ENCODE measurements around the gene CALML3. TPM values are rescaled to one million over a fixed set of nuclear protein-coding genes. Genes with fewer than 3 reads are reported as not detected.

CALML3 gene
- total and polyA plus RNA-seq, 2 of the 13 experiments (the other 11 are each of a cell fraction or from before 2014, with no cell fraction given): not detected

DNA sequence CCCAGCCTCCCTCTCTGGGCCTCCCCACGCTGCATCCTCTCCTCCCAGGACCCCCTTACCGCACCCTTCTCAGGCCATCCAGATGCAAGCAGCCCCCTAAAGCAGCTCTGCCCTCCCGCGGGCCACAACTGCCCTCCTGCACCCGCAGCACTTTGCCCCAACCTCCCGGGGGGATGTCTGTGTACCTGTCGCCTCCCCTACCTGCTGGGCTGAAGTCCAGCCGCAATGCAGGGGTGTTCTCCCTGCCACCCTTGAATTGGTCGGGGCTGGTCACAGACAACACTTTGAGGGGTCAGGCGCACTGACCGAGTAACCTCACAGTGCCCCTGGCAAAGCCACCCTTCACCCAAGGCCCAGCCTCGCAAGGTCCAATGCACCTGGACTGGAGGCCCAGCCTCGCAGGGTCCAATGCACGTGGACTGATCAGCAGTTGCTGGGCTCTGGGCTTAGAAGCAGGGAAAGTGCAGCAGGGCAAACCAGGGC lies 17.1 kb upstream of the CALML3 start (continued):
- no peak for TF ChIP-seq SNAPC4 (CRISPR knock-in tag; IDR thresholded peaks at IDR 0.05)
- TF ChIP-seq, protein P1, sequence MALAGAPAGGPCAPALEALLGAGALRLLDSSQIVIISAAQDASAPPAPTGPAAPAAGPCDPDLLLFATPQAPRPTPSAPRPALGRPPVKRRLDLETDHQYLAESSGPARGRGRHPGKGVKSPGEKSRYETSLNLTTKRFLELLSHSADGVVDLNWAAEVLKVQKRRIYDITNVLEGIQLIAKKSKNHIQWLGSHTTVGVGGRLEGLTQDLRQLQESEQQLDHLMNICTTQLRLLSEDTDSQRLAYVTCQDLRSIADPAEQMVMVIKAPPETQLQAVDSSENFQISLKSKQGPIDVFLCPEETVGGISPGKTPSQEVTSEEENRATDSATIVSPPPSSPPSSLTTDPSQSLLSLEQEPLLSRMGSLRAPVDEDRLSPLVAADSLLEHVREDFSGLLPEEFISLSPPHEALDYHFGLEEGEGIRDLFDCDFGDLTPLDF (CRISPR knock-in tag; IDR thresholded peaks at IDR 0.05): no peak
- 0 out of 2 replicates have a peak, but pooled peaks have one; percentile 29 for TF ChIP-seq SALL1 (CRISPR knock-in tag; IDR thresholded peaks at IDR 0.05)
- TF ChIP-seq, protein P2, sequence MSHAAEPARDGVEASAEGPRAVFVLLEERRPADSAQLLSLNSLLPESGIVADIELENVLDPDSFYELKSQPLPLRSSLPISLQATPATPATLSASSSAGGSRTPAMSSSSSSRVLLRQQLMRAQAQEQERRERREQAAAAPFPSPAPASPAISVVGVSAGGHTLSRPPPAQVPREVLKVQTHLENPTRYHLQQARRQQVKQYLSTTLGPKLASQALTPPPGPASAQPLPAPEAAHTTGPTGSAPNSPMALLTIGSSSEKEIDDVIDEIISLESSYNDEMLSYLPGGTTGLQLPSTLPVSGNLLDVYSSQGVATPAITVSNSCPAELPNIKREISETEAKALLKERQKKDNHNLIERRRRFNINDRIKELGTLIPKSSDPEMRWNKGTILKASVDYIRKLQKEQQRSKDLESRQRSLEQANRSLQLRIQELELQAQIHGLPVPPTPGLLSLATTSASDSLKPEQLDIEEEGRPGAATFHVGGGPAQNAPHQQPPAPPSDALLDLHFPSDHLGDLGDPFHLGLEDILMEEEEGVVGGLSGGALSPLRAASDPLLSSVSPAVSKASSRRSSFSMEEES (CRISPR knock-in tag; IDR thresholded peaks at IDR 0.05): no peak
- TF ChIP-seq, protein P3, sequence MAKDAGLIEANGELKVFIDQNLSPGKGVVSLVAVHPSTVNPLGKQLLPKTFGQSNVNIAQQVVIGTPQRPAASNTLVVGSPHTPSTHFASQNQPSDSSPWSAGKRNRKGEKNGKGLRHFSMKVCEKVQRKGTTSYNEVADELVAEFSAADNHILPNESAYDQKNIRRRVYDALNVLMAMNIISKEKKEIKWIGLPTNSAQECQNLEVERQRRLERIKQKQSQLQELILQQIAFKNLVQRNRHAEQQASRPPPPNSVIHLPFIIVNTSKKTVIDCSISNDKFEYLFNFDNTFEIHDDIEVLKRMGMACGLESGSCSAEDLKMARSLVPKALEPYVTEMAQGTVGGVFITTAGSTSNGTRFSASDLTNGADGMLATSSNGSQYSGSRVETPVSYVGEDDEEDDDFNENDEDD (CRISPR knock-in tag; IDR thresholded peaks at IDR 0.05; ENCODE audit: borderline replicate concordance): peak; percentile 46; the same call in 1 of the 2 replicates
- peak; percentile 66 for TF ChIP-seq RFX5 (IDR thresholded peaks at IDR 0.05; ENCODE audit: low read depth, low read length)
- TF ChIP-seq, protein P4, sequence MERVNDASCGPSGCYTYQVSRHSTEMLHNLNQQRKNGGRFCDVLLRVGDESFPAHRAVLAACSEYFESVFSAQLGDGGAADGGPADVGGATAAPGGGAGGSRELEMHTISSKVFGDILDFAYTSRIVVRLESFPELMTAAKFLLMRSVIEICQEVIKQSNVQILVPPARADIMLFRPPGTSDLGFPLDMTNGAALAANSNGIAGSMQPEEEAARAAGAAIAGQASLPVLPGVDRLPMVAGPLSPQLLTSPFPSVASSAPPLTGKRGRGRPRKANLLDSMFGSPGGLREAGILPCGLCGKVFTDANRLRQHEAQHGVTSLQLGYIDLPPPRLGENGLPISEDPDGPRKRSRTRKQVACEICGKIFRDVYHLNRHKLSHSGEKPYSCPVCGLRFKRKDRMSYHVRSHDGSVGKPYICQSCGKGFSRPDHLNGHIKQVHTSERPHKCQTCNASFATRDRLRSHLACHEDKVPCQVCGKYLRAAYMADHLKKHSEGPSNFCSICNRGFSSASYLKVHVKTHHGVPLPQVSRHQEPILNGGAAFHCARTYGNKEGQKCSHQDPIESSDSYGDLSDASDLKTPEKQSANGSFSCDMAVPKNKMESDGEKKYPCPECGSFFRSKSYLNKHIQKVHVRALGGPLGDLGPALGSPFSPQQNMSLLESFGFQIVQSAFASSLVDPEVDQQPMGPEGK (CRISPR knock-in tag; IDR thresholded peaks at IDR 0.05): no peak
- TF ChIP-seq MATR3 (CRISPR knock-in tag; IDR thresholded peaks at IDR 0.05): no peak
- TF ChIP-seq SNRNP70 (IDR thresholded peaks at IDR 0.05; ENCODE audit: low read depth, low read length): no peak
- peak; percentile 76 for TF ChIP-seq ZNF687 (CRISPR knock-in tag; IDR thresholded peaks at IDR 0.05)

Data from HepG2 (cell line).